Measurements from ENCODE around the gene PHKA2. TPM values are rescaled to one million over a fixed set of nuclear protein-coding genes. Genes with fewer than 3 reads are reported as not detected.

Gene PHKA2
- total RNA-seq, 4 donors from 2014 or later, result 3.6 to 45.6 (median 24.7) TPM

DNA sequence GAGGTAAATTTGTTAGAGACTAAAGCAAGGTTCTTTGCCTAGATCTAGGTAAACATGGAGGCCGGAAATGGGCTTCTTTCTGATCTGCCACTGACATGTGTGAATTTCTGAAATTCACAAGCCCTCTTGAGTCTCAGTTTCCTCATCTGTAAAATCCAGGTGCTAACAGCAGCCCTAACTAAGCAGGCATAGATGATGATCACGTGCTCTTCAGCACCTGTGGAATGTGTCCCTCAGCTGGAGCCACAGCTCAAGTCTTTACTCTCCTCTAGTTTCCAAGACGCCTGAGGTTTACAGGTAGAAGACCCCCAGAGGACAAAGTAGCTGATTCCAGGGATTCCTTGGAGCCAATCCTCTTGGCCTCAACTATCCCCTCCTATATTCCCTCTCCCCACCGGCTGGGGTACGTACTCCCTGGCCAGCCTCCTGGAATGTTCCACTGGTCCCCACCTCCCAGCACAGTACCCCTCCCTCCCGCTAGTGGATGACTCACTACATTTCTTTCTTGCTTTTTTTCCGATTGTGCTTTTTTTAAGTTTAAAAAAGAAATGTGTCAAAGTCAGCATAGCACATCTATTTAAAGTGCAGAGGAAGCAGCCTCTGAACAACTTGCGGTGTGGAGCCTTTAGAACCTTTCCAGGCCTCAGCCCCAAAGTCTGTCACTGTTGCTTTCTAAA lies 98.4 kb downstream of the PHKA2 start:
- Histone ChIP-seq H3K4me3 (peak overlapping the region; percentile 15 to 19), H3K27ac (peak overlapping the region; percentile 73 to 87), H3K9me3 (no peaks in the 10 kb centered on the region), H3K27me3 (no peaks in the 10 kb centered on the region), H3K4me1 (no peaks in the 10 kb centered on the region), H3K36me3 (no peaks in the 10 kb centered on the region)
- DNase-seq, result peak; percentile 41 to 48
- TF ChIP-seq, protein P1, sequence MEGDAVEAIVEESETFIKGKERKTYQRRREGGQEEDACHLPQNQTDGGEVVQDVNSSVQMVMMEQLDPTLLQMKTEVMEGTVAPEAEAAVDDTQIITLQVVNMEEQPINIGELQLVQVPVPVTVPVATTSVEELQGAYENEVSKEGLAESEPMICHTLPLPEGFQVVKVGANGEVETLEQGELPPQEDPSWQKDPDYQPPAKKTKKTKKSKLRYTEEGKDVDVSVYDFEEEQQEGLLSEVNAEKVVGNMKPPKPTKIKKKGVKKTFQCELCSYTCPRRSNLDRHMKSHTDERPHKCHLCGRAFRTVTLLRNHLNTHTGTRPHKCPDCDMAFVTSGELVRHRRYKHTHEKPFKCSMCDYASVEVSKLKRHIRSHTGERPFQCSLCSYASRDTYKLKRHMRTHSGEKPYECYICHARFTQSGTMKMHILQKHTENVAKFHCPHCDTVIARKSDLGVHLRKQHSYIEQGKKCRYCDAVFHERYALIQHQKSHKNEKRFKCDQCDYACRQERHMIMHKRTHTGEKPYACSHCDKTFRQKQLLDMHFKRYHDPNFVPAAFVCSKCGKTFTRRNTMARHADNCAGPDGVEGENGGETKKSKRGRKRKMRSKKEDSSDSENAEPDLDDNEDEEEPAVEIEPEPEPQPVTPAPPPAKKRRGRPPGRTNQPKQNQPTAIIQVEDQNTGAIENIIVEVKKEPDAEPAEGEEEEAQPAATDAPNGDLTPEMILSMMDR (IDR thresholded peaks at IDR 0.05), result peak in 1 of 4 experiments; percentile 9
- TF ChIP-seq POLR2A (IDR thresholded peaks at IDR 0.05), result no peak
- intact Hi-C loops (cut with DNase I; ENCODE audit: low total_unique reads), result no loop called here

DNA sequence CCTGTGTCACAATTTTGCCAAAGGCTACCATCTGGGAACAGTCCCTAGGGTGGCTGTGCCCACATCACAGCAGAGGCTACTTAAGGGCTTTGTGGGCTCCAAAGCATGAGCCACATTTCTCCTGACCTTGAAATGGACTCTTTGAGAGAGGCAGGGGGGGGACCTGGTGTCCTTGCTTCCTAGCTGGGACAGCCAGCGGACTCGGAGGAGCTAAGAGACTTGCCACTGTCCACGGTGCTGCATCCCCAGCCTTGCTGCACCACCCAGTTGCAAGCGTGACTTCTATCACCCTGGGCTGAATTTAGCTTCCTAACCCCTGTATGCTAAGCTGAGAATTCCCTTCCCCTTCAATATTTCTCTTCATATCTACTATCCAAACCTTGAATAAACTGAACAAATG lies 99.0 kb downstream of the PHKA2 start:
- DNase-seq, result no peak
- Histone ChIP-seq H3K27ac (peak overlapping the region; percentile 73 to 87), H3K36me3 (no peaks in the 10 kb centered on the region), H3K4me3 (no peak overlapping the region), H3K27me3 (no peaks in the 10 kb centered on the region), H3K4me1 (no peaks in the 10 kb centered on the region), H3K9me3 (no peaks in the 10 kb centered on the region)
- TF ChIP-seq, protein P1 (IDR thresholded peaks at IDR 0.05), result no peak
- no peak for TF ChIP-seq POLR2A (IDR thresholded peaks at IDR 0.05)
- intact Hi-C loops (cut with DNase I; ENCODE audit: low total_unique reads), result no loop called here

DNA sequence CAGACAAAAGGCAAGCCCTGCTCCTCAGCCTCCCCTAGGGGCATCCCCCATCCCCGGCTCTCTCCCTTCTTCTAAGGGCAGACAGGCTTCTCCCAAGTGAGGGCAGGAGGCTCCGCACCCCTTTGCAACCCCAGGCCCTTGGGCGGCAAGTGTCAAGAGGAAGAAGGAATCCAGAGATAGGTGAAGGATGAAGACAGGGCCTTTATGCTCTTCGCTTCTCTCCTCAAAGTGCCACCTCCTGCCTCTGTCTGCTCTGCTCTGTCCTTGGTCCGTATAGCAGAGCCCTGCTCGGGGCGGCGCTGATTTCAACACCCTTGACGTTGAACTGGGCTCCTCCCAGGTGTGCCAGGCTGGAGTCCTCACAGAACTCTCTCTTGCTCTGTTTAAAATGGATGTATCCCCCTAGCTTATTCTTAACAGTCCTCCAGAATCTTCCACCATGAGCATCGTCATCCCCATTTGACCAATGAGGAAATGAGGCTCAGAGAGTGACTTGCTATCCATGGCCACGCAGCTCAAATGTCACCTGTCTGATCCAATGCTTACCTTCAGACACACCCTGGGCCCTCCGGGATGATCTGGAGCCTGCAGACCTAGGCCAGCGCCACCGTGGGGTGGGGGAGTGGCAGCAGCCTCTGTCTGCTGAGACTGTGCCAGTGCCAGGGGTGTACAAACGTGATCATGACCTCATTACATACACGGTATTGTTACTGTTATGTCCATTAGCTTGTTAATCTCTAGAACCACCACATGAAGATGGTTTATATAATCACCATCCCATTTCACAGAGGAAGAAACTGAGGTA lies 99.8 kb downstream of the PHKA2 start:
- intact Hi-C loops (cut with DNase I; ENCODE audit: low total_unique reads), result no loop called here
- no peak overlapping the region for H3K4me3 ChIP-seq
- no peaks in the 10 kb centered on the region for H3K9me3 ChIP-seq
- DNase-seq, result no peak
- no peaks in the 10 kb centered on the region for H3K4me1 ChIP-seq
- no peak overlapping the region for H3K27ac ChIP-seq
- TF ChIP-seq POLR2A (IDR thresholded peaks at IDR 0.05), result no peak
- TF ChIP-seq, protein P1 (IDR thresholded peaks at IDR 0.05), result no peak
- no peaks in the 10 kb centered on the region for H3K36me3 ChIP-seq
- no peaks in the 10 kb centered on the region for H3K27me3 ChIP-seq

- TF ChIP-seq, protein P1 (IDR thresholded peaks at IDR 0.05), result no peak
- no peak for TF ChIP-seq POLR2A (IDR thresholded peaks at IDR 0.05)
- Histone ChIP-seq H3K4me3 (no peak overlapping the region), H3K27me3 (no peaks in the 10 kb centered on the region), H3K27ac (no peak overlapping the region), H3K9me3 (no peaks in the 10 kb centered on the region), H3K36me3 (no peaks in the 10 kb centered on the region), H3K4me1 (no peaks in the 10 kb centered on the region)
- DNase-seq, result no peak
- intact Hi-C loops (cut with DNase I; ENCODE audit: low total_unique reads), result no loop called here
These were observed 100.5 kb downstream of the PHKA2 start for GRCh38 chrX:18883234-18883960.

All from uterus (tissue), 4 donors.